ENCODE results near the gene ZNF367. TPM values are rescaled to one million over a fixed set of nuclear protein-coding genes. Genes with fewer than 3 reads are reported as not detected.

ZNF367 gene
- total and polyA plus RNA-seq, 2 of the 4 experiments (the other 2 are of a cell fraction), result 1.1 to 2.7 TPM

GRCh38 chr9:96395964-96396363 is 22.2 kb downstream of the ZNF367 start:
- no peak for DNase-seq
- ChIA-PET POLR2A (ENCODE audit: unreplicated experiment) (no interaction called here), CTCF (no interaction called here)
- Histone ChIP-seq H3K27me3 (ENCODE audit: control insufficient read depth, insufficient read depth, low read length) (no peaks in the 10 kb centered on the region), H4K5ac (ENCODE audit: low read depth, low read length) (no peak overlapping the region), H2BK120ac (ENCODE audit: low read depth, low read length) (no peak overlapping the region), H3K56ac (ENCODE audit: extremely low read depth, insufficient read depth, low read length) (no peak overlapping the region), H4K8ac (ENCODE audit: low read depth in 2 of 2, low read length in 2 of 2) (no peak overlapping the region), H3K18ac (ENCODE audit: low read depth, low read length) (no peak overlapping the region), H3K9ac (ENCODE audit: low read depth, low read length) (no peak overlapping the region), H2AFZ (replicated peaks; ENCODE audit: low read length, poor library complexity) (no peak overlapping the region), H2BK15ac (ENCODE audit: low read depth, low read length) (no peak overlapping the region), H2BK5ac (ENCODE audit: low read depth, low read length, poor library complexity, severe bottlenecking) (no peak overlapping the region), H3K4ac (ENCODE audit: low read depth, low read length) (no peak overlapping the region), H3K4me1 (ENCODE audit: control insufficient read depth, insufficient read depth, low read length) (peaks cover 5% of the 10 kb centered on the region), H3K9me1 (ENCODE audit: insufficient read depth, low read length) (0 out of 2 replicates have a peak, but pooled peaks cover 3% of the 10 kb centered on the region), H3K9me3 (ENCODE audit: control insufficient read depth, insufficient read depth, low read length) (peaks cover 2% of the 10 kb centered on the region), H3K36me3 (ENCODE audit: control insufficient read depth, insufficient read depth, low read length) (no peaks in the 10 kb centered on the region; the same call in 1 of the 2 replicates), H3K4me3 (ENCODE audit: insufficient read depth, low read depth, low read length) (no peak overlapping the region), H2BK20ac (ENCODE audit: low read depth, low read length) (no peak overlapping the region), H3K4me2 (ENCODE audit: low read depth, low read length) (no peak overlapping the region), H2AK9ac (replicated peaks; ENCODE audit: low read depth, low read length, poor library complexity) (no peak overlapping the region), H3K27ac (ENCODE audit: insufficient read depth, low read length) (no peak overlapping the region), H3K14ac (replicated peaks; ENCODE audit: low read depth, low read length) (no peak overlapping the region), H3K23ac (ENCODE audit: low read depth, low read length) (no peak overlapping the region), H3K79me1 (ENCODE audit: low read depth in 1 of 2, low read length in 2 of 2) (peaks cover 0 to 36% of the 10 kb centered on the region in 2 experiments; a peak in 2 of 4 replicates), H2AK5ac (ENCODE audit: low read depth, low read length) (no peak overlapping the region), H4K20me1 (ENCODE audit: insufficient read depth, low read length) (no peaks in the 10 kb centered on the region), H4K91ac (ENCODE audit: insufficient read depth, low read depth, low read length) (no peak overlapping the region)
- in situ Hi-C loops (cut with MboI; ENCODE audit: low sequenced_read_pairs), result loop anchor here (10.0 kb wide), 1 partner anchor 61 kb away; no protein-coding TSS in a partner anchor
- no TSS peak for BruUV-seq (replicated peaks)
- no CpG with 5 or more reads among the region's 2 CpGs for WGBS, 2 experiments (ENCODE audit: extremely low coverage in 2 of 2, insufficient read length in 1 of 2)
- intact Hi-C loops (cut with micrococcal nuclease), result no loop called here
- ATAC-seq (ENCODE audit: low read depth), result no peak
- TF ChIP-seq MAFK (IDR thresholded peaks at IDR 0.05; ENCODE audit: low read depth, low read length) (no peak), CTCF (conservative IDR thresholded peaks at IDR 0.05; ENCODE audit: low read depth, low read length) (no peak), CEBPB (IDR thresholded peaks at IDR 0.05; ENCODE audit: low read depth, low read length) (no peak), NFE2L2 (IDR thresholded peaks at IDR 0.05; ENCODE audit: low read depth, low read length) (no peak), MAZ (IDR thresholded peaks at IDR 0.05; ENCODE audit: borderline replicate concordance, low read depth, low read length) (no peak), RCOR1 (IDR thresholded peaks at IDR 0.05; ENCODE audit: insufficient replicate concordance, low read length) (no peak), MXI1 (IDR thresholded peaks at IDR 0.05; ENCODE audit: borderline replicate concordance, low read depth, low read length) (no peak), POLR2A (IDR thresholded peaks at IDR 0.05; ENCODE audit: low read depth, low read length) (no peak), RAD21 (IDR thresholded peaks at IDR 0.05; ENCODE audit: low read length) (no peak), CHD1 (IDR thresholded peaks at IDR 0.05; ENCODE audit: low read depth, low read length) (no peak), ELK1 (IDR thresholded peaks at IDR 0.05; ENCODE audit: borderline replicate concordance, low read depth, low read length) (no peak), BHLHE40 (IDR thresholded peaks at IDR 0.05; ENCODE audit: low read depth, low read length) (no peak), SMC3 (IDR thresholded peaks at IDR 0.05; ENCODE audit: low read depth, low read length) (no peak), FOS (IDR thresholded peaks at IDR 0.05; ENCODE audit: low read depth, low read length) (no peak), RFX5 (IDR thresholded peaks at IDR 0.05; ENCODE audit: low read depth, low read length) (no peak)
- TF ChIP-seq, protein P1, sequence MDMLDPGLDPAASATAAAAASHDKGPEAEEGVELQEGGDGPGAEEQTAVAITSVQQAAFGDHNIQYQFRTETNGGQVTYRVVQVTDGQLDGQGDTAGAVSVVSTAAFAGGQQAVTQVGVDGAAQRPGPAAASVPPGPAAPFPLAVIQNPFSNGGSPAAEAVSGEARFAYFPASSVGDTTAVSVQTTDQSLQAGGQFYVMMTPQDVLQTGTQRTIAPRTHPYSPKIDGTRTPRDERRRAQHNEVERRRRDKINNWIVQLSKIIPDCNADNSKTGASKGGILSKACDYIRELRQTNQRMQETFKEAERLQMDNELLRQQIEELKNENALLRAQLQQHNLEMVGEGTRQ (IDR thresholded peaks at IDR 0.05; ENCODE audit: low read depth, low read length), result no peak
- dilution Hi-C loops (cut with HindIII; ENCODE audit: low sequenced_read_pairs, unreplicated experiment), result no loop called here

Measured in IMR-90 (cell line).